Ishikawa (cell line): ENCODE data around the gene SIPA1.

Source experiments
- CEBPB ChIP-seq: IDR thresholded peaks from 2 replicates; pipeline ENCODE4 v1.6.1; 2012
- CREB1 ChIP-seq: IDR thresholded peaks from 2 replicates; pipeline ENCODE4 v1.6.1; 2012; ENCODE audit warnings: low read depth
- EGR1 ChIP-seq: IDR thresholded peaks from 2 replicates; pipeline ENCODE4 v1.6.1; 2012
- EP300 ChIP-seq: IDR thresholded peaks from 2 replicates; pipeline ENCODE4 v1.6.1; 2012; ENCODE audit warnings: borderline replicate concordance
- FOXM1 ChIP-seq: IDR thresholded peaks from 2 replicates; pipeline ENCODE4 v1.6.1; 2012; ENCODE audit warnings: low read depth, borderline replicate concordance
- MAX ChIP-seq: IDR thresholded peaks from 2 replicates; pipeline ENCODE4 v1.6.1; 2012
- NFIC ChIP-seq: IDR thresholded peaks from 2 replicates; pipeline ENCODE4 v1.6.1; 2012
- RAD21 ChIP-seq: IDR thresholded peaks from 2 replicates; pipeline ENCODE4 v1.6.1; 2012; ENCODE audit warnings: low read depth
- REST ChIP-seq: IDR thresholded peaks from 2 replicates; pipeline ENCODE4 v1.6.1; 2012; ENCODE audit warnings: low read depth, mild to moderate bottlenecking
- TAF1 ChIP-seq: IDR thresholded peaks from 2 replicates; pipeline ENCODE4 v1.6.1; 2012; ENCODE audit warnings: low read depth, mild to moderate bottlenecking
- TCF12 ChIP-seq: IDR thresholded peaks from 2 replicates; pipeline ENCODE4 v1.6.1; 2012; ENCODE audit warnings: low read depth
- TEAD4 ChIP-seq: IDR thresholded peaks from 2 replicates; pipeline ENCODE4 v1.6.1; 2012
- YY1 ChIP-seq: IDR thresholded peaks from 2 replicates; pipeline ENCODE4 v1.6.1; 2012; ENCODE audit warnings: low read depth
- ZBTB7A ChIP-seq: IDR thresholded peaks from 2 replicates; pipeline ENCODE4 v1.6.1; 2012; ENCODE audit warnings: low read depth
- TF ChIP-seq, protein P1 (sequence below): IDR thresholded peaks from 2 replicates; pipeline ENCODE4 v1.6.1; 2012

Gene SIPA1

GRCh38 chr11:65637794-65638419 lies at the start of gene SIPA1:
TSS of gene SIPA1 (plus strand) at chr11:65638101. CDS start at chr11:65640922, 2,821 bp downstream.
- peak; percentile 16; the same call in 1 of the 2 replicates for TF ChIP-seq TEAD4
- TF ChIP-seq RAD21 = peak; percentile 52
- no peak for TF ChIP-seq FOXM1
- TF ChIP-seq TAF1 = 0 out of 2 replicates have a peak, but pooled peaks have one; percentile 44
- TF ChIP-seq MAX = peak; percentile 46; the same call in 1 of the 2 replicates
- TF ChIP-seq EP300 = no peak
- TF ChIP-seq CEBPB = no peak

DNA sequence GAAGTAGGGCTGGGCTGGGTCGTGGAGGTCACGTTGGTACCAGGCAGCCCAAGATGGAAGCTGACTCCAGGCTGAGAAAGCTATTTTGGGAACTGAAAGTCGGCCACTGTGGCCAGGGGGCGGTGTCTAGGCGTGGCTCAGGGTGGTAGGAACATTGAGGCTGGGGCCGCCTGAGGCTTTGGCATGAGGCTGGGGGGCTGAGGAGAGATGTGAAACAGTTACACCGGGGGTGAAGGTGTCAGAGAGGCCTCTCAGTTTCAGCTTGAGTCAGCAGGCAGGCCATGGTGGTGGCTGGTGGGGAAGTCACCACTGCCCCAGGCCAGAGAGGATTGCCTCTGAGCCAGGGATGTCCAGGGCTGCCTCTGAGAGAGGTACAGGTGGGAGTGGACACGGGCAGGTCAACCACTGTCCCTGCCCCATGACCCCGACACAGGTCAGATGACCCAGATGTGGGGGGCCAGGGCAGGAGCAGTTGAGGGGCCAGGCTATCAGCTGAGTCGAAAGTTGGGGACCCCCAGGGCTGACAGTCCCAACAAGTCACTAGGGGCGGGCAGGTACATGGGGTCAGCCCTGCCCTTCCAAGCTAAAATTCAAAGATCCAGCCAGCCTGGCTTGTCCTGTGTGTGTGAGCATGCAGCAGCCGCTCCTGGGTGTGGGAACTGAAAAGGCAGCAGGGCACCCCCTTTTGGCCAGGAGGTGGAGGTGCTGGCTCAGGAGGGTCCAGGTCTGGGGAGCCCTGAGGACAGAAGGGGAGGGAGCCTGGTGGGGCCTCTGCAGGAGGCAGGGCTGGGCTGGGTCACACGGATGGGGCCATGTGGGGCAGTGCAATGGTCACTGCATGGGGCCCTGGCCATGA lies 49.5 kb upstream of the SIPA1 start:
- TF ChIP-seq RAD21 (peak; percentile 58), FOXM1 (no peak)

GRCh38 chr11:65589444-65590239 lies 48.3 kb upstream of the SIPA1 start:
- no peak for TF ChIP-seq TAF1
- TF ChIP-seq CREB1 = no peak
- no peak for TF ChIP-seq NFIC
- TF ChIP-seq CEBPB = no peak
- TF ChIP-seq, protein P1, sequence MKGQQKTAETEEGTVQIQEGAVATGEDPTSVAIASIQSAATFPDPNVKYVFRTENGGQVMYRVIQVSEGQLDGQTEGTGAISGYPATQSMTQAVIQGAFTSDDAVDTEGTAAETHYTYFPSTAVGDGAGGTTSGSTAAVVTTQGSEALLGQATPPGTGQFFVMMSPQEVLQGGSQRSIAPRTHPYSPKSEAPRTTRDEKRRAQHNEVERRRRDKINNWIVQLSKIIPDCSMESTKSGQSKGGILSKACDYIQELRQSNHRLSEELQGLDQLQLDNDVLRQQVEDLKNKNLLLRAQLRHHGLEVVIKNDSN = no peak

GRCh38 chr11:65590240-65590738 lies 47.6 kb upstream of the SIPA1 start:
- TF ChIP-seq REST (no peak), YY1 (no peak), EP300 (no peak), TEAD4 (no peak), EGR1 (no peak), ZBTB7A (no peak), NFIC (no peak), MAX (no peak), TCF12 (no peak), CREB1 (no peak), TAF1 (no peak), CEBPB (no peak), RAD21 (no peak), FOXM1 (no peak)
- TF ChIP-seq, protein P1 = no peak

- TF ChIP-seq EGR1 (no peak), CEBPB (no peak), TEAD4 (no peak), TCF12 (no peak), ZBTB7A (no peak), TAF1 (no peak), CREB1 (no peak), MAX (no peak), FOXM1 (no peak)
- TF ChIP-seq, protein P1 = no peak
These were observed 45.7 kb upstream of the SIPA1 start for GRCh38 chr11:65591939-65592857.
